Measurements from ENCODE around the gene ZNF425. TPM values are rescaled to one million over a fixed set of nuclear protein-coding genes. Genes with fewer than 3 reads are reported as not detected.

The ZNF425 gene
- total and polyA plus RNA-seq, 9 of the 15 experiments (the other 6 are each of a cell fraction or from before 2014, with no cell fraction given), result 0.03 to 0.89 (median 0.54) TPM

DNA sequence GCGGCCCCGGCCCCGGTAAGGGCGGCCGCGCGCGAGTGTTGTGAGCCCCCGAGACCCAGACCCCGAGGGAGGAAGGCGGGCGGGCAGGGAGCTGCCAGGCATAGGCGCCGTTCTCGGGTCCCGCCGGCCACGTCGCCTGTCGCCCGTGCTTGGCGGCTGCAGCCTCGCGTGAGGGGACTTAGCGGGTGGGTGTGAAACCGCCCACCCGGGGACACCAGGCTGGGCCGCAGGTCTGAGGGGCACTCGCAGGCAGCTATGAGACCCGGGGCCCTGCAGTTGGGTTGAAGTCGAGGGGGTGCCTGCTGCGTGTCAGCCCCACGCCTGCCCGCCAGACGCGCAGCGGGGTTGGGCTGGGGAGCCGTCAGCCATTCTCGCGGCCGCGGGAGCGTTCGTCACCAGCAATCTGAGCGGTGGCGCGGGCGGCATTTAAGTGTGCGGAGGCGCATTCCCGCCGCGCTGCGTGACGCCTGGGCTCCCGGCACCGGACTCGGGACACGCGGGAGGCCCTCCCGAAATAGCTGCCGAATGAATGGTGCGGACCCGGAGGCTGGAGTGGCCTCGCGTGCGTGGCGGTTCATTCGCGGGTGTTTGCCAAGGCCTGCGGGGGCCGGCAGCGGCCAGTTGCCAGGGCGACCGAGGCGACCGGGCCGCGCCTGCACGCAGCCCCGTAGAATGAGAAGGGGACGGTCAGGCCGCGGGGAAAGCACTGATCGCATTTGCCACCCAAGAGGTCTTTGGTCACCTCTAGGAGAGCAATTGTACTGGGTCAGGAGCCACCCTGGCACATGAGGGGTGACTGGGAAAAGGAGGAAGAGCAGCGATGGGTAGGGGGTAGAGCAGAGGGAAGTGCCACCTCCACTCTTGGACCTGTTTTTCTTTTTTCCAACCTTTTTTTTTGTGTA is 21.9 kb upstream of the ZNF425 start:
- BruUV-seq (replicated peaks), result TSS peak; percentile 48
- DNase-seq (ENCODE audit: extremely low read depth in 1 of 4, low spot score in 3 of 4) (peak; percentile 71 to 79 (median 76)), FAIRE-seq (no peak), ATAC-seq (peak; percentile 66)
- Histone ChIP-seq H2AFZ (ENCODE audit: low read depth, low read length) (peak overlapping the region; percentile 98), H3K36me3 (ENCODE audit: control insufficient read depth, insufficient read depth, low read length) (peaks cover 16% of the 10 kb centered on the region; the same call in 2 of the 3 replicates), H3K79me2 (ENCODE audit: control insufficient read depth, insufficient read depth, low read length) (peaks cover 62% of the 10 kb centered on the region), H3K4me1 (replicated peaks in 1 of 2; ENCODE audit: control insufficient read depth in 2 of 2, insufficient read depth in 2 of 2, low read length in 2 of 2) (peaks cover 16 to 40% of the 10 kb centered on the region in 2 experiments; a peak in 3 of 5 replicates), H3K4me3 (peak overlapping the region; percentile 88), H3K9me1 (ENCODE audit: control insufficient read depth, insufficient read depth, low read length) (no peaks in the 10 kb centered on the region), H3K27me3 (ENCODE audit: control insufficient read depth in 2 of 2, insufficient read depth in 2 of 2, low read length in 2 of 2) (no peaks in the 10 kb centered on the region), H3K9me3 (replicated peaks; ENCODE audit: control insufficient read depth, insufficient read depth, low read depth, low read length) (no peaks in the 10 kb centered on the region), H3K27ac (ENCODE audit: extremely low read depth, low read depth, low read length) (peak overlapping the region; percentile 82), H3K4me2 (ENCODE audit: insufficient read depth, low read length) (peak overlapping the region; percentile 82), H3K9ac (ENCODE audit: insufficient read depth in 1 of 2, low read depth in 2 of 2, low read length in 2 of 2) (peak overlapping the region; percentile 79 to 94), H4K20me1 (replicated peaks; ENCODE audit: control insufficient read depth, insufficient read depth, low read length) (peaks cover 4% of the 10 kb centered on the region; the same call in 1 of the 2 replicates)
- WGBS (ENCODE audit: insufficient coverage, low coverage, missing lambda C conversion rate), result under 1% methylated on average over 86 of the region's 86 CpGs
- CTCF ChIA-PET (ENCODE audit: low intra/inter-chr PET ratio), result interaction anchor here (0.6 to 3.0 kb wide), 4 partner anchors 20 to 254 kb away, joined by 3 to 23 read pairs (median 5); partner anchors contain the start of gene ZNF425
- in situ Hi-C loops (cut with MboI), result no loop called here
- intact Hi-C loops (cut with micrococcal nuclease), result loop anchor here (1.0 to 5.0 kb wide), 2 partner anchors 22 to 161 kb away; partner anchors contain the start of gene ZNF425
- POLR2A ChIA-PET, result interaction anchor here (0.6 to 3.4 kb wide), 13 partner anchors 11 to 93 kb away, joined by 3 to 34 read pairs (median 3); partner anchors contain the start of genes ZNF282 and ZNF425
- TF ChIP-seq, protein P1, sequence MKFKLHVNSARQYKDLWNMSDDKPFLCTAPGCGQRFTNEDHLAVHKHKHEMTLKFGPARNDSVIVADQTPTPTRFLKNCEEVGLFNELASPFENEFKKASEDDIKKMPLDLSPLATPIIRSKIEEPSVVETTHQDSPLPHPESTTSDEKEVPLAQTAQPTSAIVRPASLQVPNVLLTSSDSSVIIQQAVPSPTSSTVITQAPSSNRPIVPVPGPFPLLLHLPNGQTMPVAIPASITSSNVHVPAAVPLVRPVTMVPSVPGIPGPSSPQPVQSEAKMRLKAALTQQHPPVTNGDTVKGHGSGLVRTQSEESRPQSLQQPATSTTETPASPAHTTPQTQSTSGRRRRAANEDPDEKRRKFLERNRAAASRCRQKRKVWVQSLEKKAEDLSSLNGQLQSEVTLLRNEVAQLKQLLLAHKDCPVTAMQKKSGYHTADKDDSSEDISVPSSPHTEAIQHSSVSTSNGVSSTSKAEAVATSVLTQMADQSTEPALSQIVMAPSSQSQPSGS (CRISPR knock-in tag; IDR thresholded peaks at IDR 0.05), result no peak
- TF ChIP-seq RUNX1 (IDR thresholded peaks at IDR 0.05; ENCODE audit: low read depth), result no peak
- TF ChIP-seq, protein P2, sequence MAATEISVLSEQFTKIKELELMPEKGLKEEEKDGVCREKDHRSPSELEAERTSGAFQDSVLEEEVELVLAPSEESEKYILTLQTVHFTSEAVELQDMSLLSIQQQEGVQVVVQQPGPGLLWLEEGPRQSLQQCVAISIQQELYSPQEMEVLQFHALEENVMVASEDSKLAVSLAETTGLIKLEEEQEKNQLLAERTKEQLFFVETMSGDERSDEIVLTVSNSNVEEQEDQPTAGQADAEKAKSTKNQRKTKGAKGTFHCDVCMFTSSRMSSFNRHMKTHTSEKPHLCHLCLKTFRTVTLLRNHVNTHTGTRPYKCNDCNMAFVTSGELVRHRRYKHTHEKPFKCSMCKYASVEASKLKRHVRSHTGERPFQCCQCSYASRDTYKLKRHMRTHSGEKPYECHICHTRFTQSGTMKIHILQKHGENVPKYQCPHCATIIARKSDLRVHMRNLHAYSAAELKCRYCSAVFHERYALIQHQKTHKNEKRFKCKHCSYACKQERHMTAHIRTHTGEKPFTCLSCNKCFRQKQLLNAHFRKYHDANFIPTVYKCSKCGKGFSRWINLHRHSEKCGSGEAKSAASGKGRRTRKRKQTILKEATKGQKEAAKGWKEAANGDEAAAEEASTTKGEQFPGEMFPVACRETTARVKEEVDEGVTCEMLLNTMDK (IDR thresholded peaks at IDR 0.05; ENCODE audit: borderline replicate concordance, insufficient read depth, low read depth, low read length, poor library complexity, severe bottlenecking), result no peak
- no peak for TF ChIP-seq BRD9 (IDR thresholded peaks at IDR 0.05; ENCODE audit: low read depth, partially characterized antibody)
- TF ChIP-seq, protein P3, sequence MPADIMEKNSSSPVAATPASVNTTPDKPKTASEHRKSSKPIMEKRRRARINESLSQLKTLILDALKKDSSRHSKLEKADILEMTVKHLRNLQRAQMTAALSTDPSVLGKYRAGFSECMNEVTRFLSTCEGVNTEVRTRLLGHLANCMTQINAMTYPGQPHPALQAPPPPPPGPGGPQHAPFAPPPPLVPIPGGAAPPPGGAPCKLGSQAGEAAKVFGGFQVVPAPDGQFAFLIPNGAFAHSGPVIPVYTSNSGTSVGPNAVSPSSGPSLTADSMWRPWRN (IDR thresholded peaks at IDR 0.05; ENCODE audit: low read depth), result no peak
- no peak for TF ChIP-seq NCOA2 (IDR thresholded peaks at IDR 0.05; ENCODE audit: partially characterized antibody in 2 of 2)
- no peak for TF ChIP-seq PPARD (CRISPR knock-in tag; IDR thresholded peaks at IDR 0.05)
- no peak for TF ChIP-seq ILK (tag; IDR thresholded peaks at IDR 0.05; ENCODE audit: borderline replicate concordance, low read depth)
- no peak for TF ChIP-seq ZNF695 (CRISPR knock-in tag; IDR thresholded peaks at IDR 0.05)
- TF ChIP-seq GTF2E2 (tag; IDR thresholded peaks at IDR 0.05), result no peak
- TF ChIP-seq TARDBP (IDR thresholded peaks at IDR 0.05), result peak; percentile 81; the same call in 1 of the 2 replicates
- peak; percentile 45 to 88 (median 73) for TF ChIP-seq YY1 (IDR thresholded peaks at IDR 0.05; ENCODE audit: borderline replicate concordance in 1 of 3, control insufficient read depth in 1 of 3, extremely low read depth in 1 of 3, insufficient read depth in 3 of 3, insufficient read length in 1 of 3, insufficient replicate concordance in 2 of 3, low read depth in 1 of 3, low read length in 2 of 3)
- TF ChIP-seq, protein P4, sequence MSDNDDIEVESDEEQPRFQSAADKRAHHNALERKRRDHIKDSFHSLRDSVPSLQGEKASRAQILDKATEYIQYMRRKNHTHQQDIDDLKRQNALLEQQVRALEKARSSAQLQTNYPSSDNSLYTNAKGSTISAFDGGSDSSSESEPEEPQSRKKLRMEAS (CRISPR knock-in tag; IDR thresholded peaks at IDR 0.05), result peak; percentile 87
- no peak for TF ChIP-seq TCF7L2 (IDR thresholded peaks at IDR 0.05; ENCODE audit: low read depth, low read length)

Data from K562 (cell line).